ENCODE results near the gene MAGI2. TPM values are rescaled to one million over a fixed set of nuclear protein-coding genes. Genes with fewer than 3 reads are reported as not detected.

The MAGI2 gene
- total and polyA plus RNA-seq, 2 experiments from 2014 or later: 10.4 to 26.4 TPM

GRCh38 chr7:78018641-78019446, 1434.6 kb downstream of the MAGI2 start:
- no peaks in the 10 kb centered on the region for H3K36me3 ChIP-seq (ENCODE audit: insufficient read depth)
- peaks cover 23% of the 10 kb centered on the region for H3K27me3 ChIP-seq (ENCODE audit: insufficient read depth)
- peak overlapping the region; percentile 74; the same call in 1 of the 2 replicates for H2AFZ ChIP-seq
- no peak; the same call in 2 of the 3 replicates for ATAC-seq
- TF ChIP-seq ZNF331 (CRISPR knock-in tag; IDR thresholded peaks at IDR 0.05; ENCODE audit: low read depth) (no peak), CREB1 (CRISPR knock-in tag; IDR thresholded peaks at IDR 0.05; ENCODE audit: low read depth) (no peak), POLR2AphosphoS5 (IDR thresholded peaks at IDR 0.05; ENCODE audit: low read depth) (no peak), JUNB (IDR thresholded peaks at IDR 0.05; ENCODE audit: unreplicated experiment) (no peak), ZNF114 (CRISPR knock-in tag; IDR thresholded peaks at IDR 0.05) (no peak), EZH2 (IDR thresholded peaks at IDR 0.05; ENCODE audit: low read depth, unreplicated experiment) (peak; percentile 22), REST (IDR thresholded peaks at IDR 0.05; ENCODE audit: unreplicated experiment) (no peak), NANOG (IDR thresholded peaks at IDR 0.05; ENCODE audit: borderline replicate concordance) (no peak), ZNF462 (CRISPR knock-in tag; IDR thresholded peaks at IDR 0.05) (no peak), CTCF (conservative IDR thresholded peaks at IDR 0.05; ENCODE audit: low read depth in 2 of 2) (0 out of 4 replicates have a peak, but pooled peaks of 1 of the 2 experiments have one; percentile 4)
- no peaks in the 10 kb centered on the region for H3F3A ChIP-seq (replicated peaks; ENCODE audit: low read depth)
- peaks cover 11% of the 10 kb centered on the region for H3K27me3 Mint-ChIP-seq (ENCODE audit: insufficient read depth, low read depth, poor library complexity)
- H3K4me1 ChIP-seq (ENCODE audit: insufficient read depth): peaks cover 28% of the 10 kb centered on the region
- H3K36me3 Mint-ChIP-seq (ENCODE audit: low read depth): no peaks in the 10 kb centered on the region; the same call in 2 of the 3 replicates
- H3K27ac ChIP-seq (ENCODE audit: low read depth): no peak overlapping the region
- H3K9me3 Mint-ChIP-seq: no peaks in the 10 kb centered on the region
- peaks cover 37% of the 10 kb centered on the region for H3K4me1 Mint-ChIP-seq
- H3K4me3 Mint-ChIP-seq: peak overlapping the region; percentile 81
- H4K20me1 ChIP-seq (replicated peaks; ENCODE audit: insufficient read depth): no peaks in the 10 kb centered on the region
- H3K9me2 ChIP-seq (ENCODE audit: insufficient read depth): no peaks in the 10 kb centered on the region
- no peak overlapping the region for H3K27ac Mint-ChIP-seq
- peak; percentile 37 for DNase-seq (ENCODE audit: low spot score)
- H3K79me2 ChIP-seq (replicated peaks; ENCODE audit: insufficient read depth): no peaks in the 10 kb centered on the region
- peak overlapping the region; percentile 61 for H3K4me3 ChIP-seq
- H3K4me2 ChIP-seq: peak overlapping the region; percentile 93
